H1 (cell line): Measurements from ENCODE around the gene SLC66A3. TPM values are rescaled to one million over a fixed set of nuclear protein-coding genes. Genes with fewer than 3 reads are reported as not detected.

Experiments
- EGR1 ChIP-seq: IDR thresholded peaks from 2 replicates; pipeline ENCODE4 v1.6.1; 2011; ENCODE audit warnings: low read depth, low read length, borderline replicate concordance
- RAD21 ChIP-seq, 2 experiments: IDR thresholded peaks in 1 of 2; conservative IDR thresholded peaks in 1 of 2; 2 replicates each; pipeline ENCODE4 v1.6.1; 2011; ENCODE audit warnings: low read depth in 2 of 2, low read length in 2 of 2, improper control_type of control experiment in 1 of 2, inconsistent platforms in 1 of 2, mild to moderate bottlenecking in 1 of 2, moderate library complexity in 1 of 2
- RBBP5 ChIP-seq: IDR thresholded peaks from 2 replicates; pipeline ENCODE4 v1.7.1; 2012; ENCODE audit warnings: low read depth, mild to moderate bottlenecking, inconsistent platforms, low read length, moderate library complexity, borderline replicate concordance
- SP4 ChIP-seq: IDR thresholded peaks from 2 replicates; pipeline ENCODE4 v1.6.1; 2012; ENCODE audit warnings: low read length, inconsistent platforms
- SUZ12 ChIP-seq: fragments of 200-600 bp; sonication (generic); IDR thresholded peaks from 2 replicates; pipeline ENCODE4 v1.6.1; 2012; ENCODE audit warnings: mild to moderate bottlenecking, inconsistent platforms, low read length, moderate library complexity, mixed read lengths
- polyA plus RNA-seq, 7 experiments: library from polyadenylated mRNA; depleted of rRNA in 3 of 7; stranded (reverse) in 5 of 7; unstranded in 2 of 7; fragments of >200 nt in 5 of 7; fragments of 200-250 nt in 2 of 7; gene quantifications; 1 replicate in 5 of 7; 2 replicates in 1 of 7; 4 replicates in 1 of 7; pipeline versions ENCODE4 v1.2.1 to v1.2.3, GENCODE V29; 2011 to 2013; ENCODE audit warnings: missing spikeins in 2 of 7, mixed read lengths in 2 of 7
- total RNA-seq: library from RNA; stranded (reverse); fragmentation: NEBNext Ultra II Directional; extraction: Animal tissue kit (Norgen Biotek cat#: 25700); gene quantifications from 2 replicates; pipeline ENCODE4 v1.2.1, GENCODE V29; 2021
- TF ChIP-seq, protein P1 (sequence below): IDR thresholded peaks from 2 replicates; pipeline ENCODE4 v1.6.1; 2011; ENCODE audit warnings: low read length, improper control_type of control experiment

The SLC66A3 gene
- total and polyA plus RNA-seq, 2 of the 8 experiments (the other 6 are each of a cell fraction or from before 2014, with no cell fraction given): 8.7 to 27.8 TPM

DNA sequence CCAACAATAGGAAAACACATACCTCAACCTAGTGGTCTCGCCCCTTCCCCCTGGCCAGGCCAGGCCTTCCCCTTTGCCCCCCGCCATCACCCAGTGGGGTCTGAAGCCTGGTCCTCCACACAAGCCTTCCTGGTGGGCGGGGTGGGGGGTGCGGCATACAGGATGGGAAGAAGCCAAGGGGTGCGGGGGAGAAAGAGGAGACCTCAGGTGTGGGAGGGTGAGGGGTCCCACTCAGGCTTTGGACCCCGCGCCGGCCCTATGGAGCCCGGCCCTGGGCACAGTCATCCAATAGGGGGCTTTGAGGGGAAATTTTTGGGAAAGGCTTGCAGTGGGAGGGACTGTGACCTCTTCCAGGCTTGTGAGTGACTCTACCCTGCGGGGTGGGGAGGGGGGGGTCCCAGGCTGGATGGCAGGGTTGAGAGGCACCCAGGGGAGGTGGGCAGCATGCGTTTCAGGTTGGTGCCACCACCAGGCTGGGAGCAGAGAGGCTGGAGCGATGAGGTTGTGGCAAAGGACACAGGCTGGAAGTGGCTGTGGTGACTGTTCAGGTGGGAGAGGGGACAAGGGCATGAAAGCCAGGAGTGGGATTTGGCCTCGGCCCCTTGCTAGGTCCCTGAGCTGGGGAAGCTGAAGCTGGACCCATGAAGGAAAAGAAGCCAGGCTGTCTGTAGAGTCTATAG, 1.3 kb downstream of the SLC66A3 start (continued):
- TF ChIP-seq, protein P1, sequence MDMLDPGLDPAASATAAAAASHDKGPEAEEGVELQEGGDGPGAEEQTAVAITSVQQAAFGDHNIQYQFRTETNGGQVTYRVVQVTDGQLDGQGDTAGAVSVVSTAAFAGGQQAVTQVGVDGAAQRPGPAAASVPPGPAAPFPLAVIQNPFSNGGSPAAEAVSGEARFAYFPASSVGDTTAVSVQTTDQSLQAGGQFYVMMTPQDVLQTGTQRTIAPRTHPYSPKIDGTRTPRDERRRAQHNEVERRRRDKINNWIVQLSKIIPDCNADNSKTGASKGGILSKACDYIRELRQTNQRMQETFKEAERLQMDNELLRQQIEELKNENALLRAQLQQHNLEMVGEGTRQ: no peak
- no peak for TF ChIP-seq EGR1
- TF ChIP-seq SP4: no peak
- no peak for TF ChIP-seq RAD21 (IDR thresholded peaks at IDR 0.05 in 1 of 2, conservative IDR thresholded peaks at IDR 0.05 in 1 of 2; ENCODE audit: low read depth in 2 of 2, low read length in 2 of 2)
- TF ChIP-seq RBBP5: no peak
- TF ChIP-seq SUZ12: no peak
